GM18519 (cell line): ENCODE measurements around the gene CHCHD4.
A peak's percentile ranks its signal among the peaks of the same experiment; 100 is the strongest.

Experiments
- ATAC-seq: cut with Tn5 transposase; IDR thresholded peaks from one replicate; pipeline ENCODE4 v1.9.1; 2021; ENCODE audit warnings: mild to moderate bottlenecking, moderate library complexity; ENCODE audit not compliant: unreplicated experiment, low FRiP score

Gene CHCHD4

GRCh38 chr3:14138109-14138877 is 13.6 kb upstream of the CHCHD4 start:
- no peak for ATAC-seq

- ATAC-seq = no peak
These were observed 12.8 kb upstream of the CHCHD4 start for GRCh38 chr3:14137445-14137844.

- ATAC-seq = no peak
These were observed 12.3 kb upstream of the CHCHD4 start for GRCh38 chr3:14137004-14137403.

GRCh38 chr3:14135581-14135980 is 10.9 kb upstream of the CHCHD4 start:
- no peak for ATAC-seq

GRCh38 chr3:14134291-14134690 is 9.6 kb upstream of the CHCHD4 start:
- ATAC-seq = no peak

GRCh38 chr3:14133876-14134275 is 9.2 kb upstream of the CHCHD4 start:
- ATAC-seq = no peak

- ATAC-seq = no peak
These were observed 8.6 kb upstream of the CHCHD4 start for GRCh38 chr3:14133188-14133800.

GRCh38 chr3:14132689-14133088 is 8.0 kb upstream of the CHCHD4 start:
- ATAC-seq = no peak

GRCh38 chr3:14132120-14132519 is 7.5 kb upstream of the CHCHD4 start:
- no peak for ATAC-seq

- ATAC-seq = no peak
These were observed 6.5 kb upstream of the CHCHD4 start for GRCh38 chr3:14131134-14131533.

- ATAC-seq = no peak
These were observed 6.0 kb upstream of the CHCHD4 start for GRCh38 chr3:14130707-14131106.

- no peak for ATAC-seq
These were observed 5.6 kb upstream of the CHCHD4 start for GRCh38 chr3:14130230-14130629.

GRCh38 chr3:14129296-14129695 is 4.6 kb upstream of the CHCHD4 start:
- no peak for ATAC-seq

GRCh38 chr3:14128724-14129123 is 4.1 kb upstream of the CHCHD4 start:
- no peak for ATAC-seq

- ATAC-seq = no peak
These were observed 3.0 kb upstream of the CHCHD4 start for GRCh38 chr3:14127516-14128161.

- ATAC-seq = no peak
These were observed 2.3 kb upstream of the CHCHD4 start for GRCh38 chr3:14126887-14127505.

GRCh38 chr3:14126017-14126886 is 1.6 kb upstream of the CHCHD4 start:
- no peak for ATAC-seq

GRCh38 chr3:14125193-14126016 is 735 bp upstream of the CHCHD4 start:
- peak; percentile 0 for ATAC-seq

- peak; percentile 34 for ATAC-seq
These were observed 451 bp downstream of the CHCHD4 start for GRCh38 chr3:14124223-14124614.
